ENCODE results near the gene GOLGA1.

Gene GOLGA1

GRCh38 chr9:124894741-124895170 lies 46.1 kb downstream of the GOLGA1 start:
- H3K4me1 ChIP-seq (ENCODE audit: control insufficient read depth, insufficient read depth, low read length), result no peaks in the 10 kb centered on the region
- H3K27me3 ChIP-seq (ENCODE audit: control insufficient read depth, insufficient read depth, low read length), result no peaks in the 10 kb centered on the region
- H3K9ac ChIP-seq (ENCODE audit: low read depth, low read length), result no peak overlapping the region
- H3K9me3 ChIP-seq (replicated peaks; ENCODE audit: low read length), result no peaks in the 10 kb centered on the region
- H3K4me2 ChIP-seq (ENCODE audit: low read length), result no peak overlapping the region
- peaks cover 39% of the 10 kb centered on the region for H3K36me3 ChIP-seq (ENCODE audit: insufficient read depth, low read length)
- H3K4me3 ChIP-seq (ENCODE audit: low read length), result no peak overlapping the region

GRCh38 chr9:124894035-124894740 lies 46.7 kb downstream of the GOLGA1 start:
- H3K4me3 ChIP-seq (ENCODE audit: low read length), result no peak overlapping the region
- no peaks in the 10 kb centered on the region for H3K4me1 ChIP-seq (ENCODE audit: control insufficient read depth, insufficient read depth, low read length)
- H3K9me3 ChIP-seq (replicated peaks; ENCODE audit: low read length), result no peaks in the 10 kb centered on the region
- no peak overlapping the region for H3K4me2 ChIP-seq (ENCODE audit: low read length)
- H3K27me3 ChIP-seq (ENCODE audit: control insufficient read depth, insufficient read depth, low read length), result no peaks in the 10 kb centered on the region
- peaks cover 41% of the 10 kb centered on the region for H3K36me3 ChIP-seq (ENCODE audit: insufficient read depth, low read length)
- no peak overlapping the region for H3K9ac ChIP-seq (ENCODE audit: low read depth, low read length)

GRCh38 chr9:124890179-124890578 lies 50.7 kb downstream of the GOLGA1 start:
- Histone ChIP-seq H3K4me3 (ENCODE audit: low read length) (no peak overlapping the region), H3K9ac (ENCODE audit: low read depth, low read length) (no peak overlapping the region), H3K9me3 (replicated peaks; ENCODE audit: low read length) (no peaks in the 10 kb centered on the region), H3K4me2 (ENCODE audit: low read length) (no peak overlapping the region), H3K36me3 (ENCODE audit: insufficient read depth, low read length) (peaks cover 62% of the 10 kb centered on the region), H3K4me1 (ENCODE audit: control insufficient read depth, insufficient read depth, low read length) (no peaks in the 10 kb centered on the region), H3K27me3 (ENCODE audit: control insufficient read depth, insufficient read depth, low read length) (no peaks in the 10 kb centered on the region)

- Histone ChIP-seq H3K9ac (ENCODE audit: low read depth, low read length) (no peak overlapping the region), H3K4me2 (ENCODE audit: low read length) (no peak overlapping the region), H3K4me3 (ENCODE audit: low read length) (no peak overlapping the region), H3K36me3 (ENCODE audit: insufficient read depth, low read length) (peaks cover 58% of the 10 kb centered on the region), H3K27me3 (ENCODE audit: control insufficient read depth, insufficient read depth, low read length) (no peaks in the 10 kb centered on the region), H3K4me1 (ENCODE audit: control insufficient read depth, insufficient read depth, low read length) (no peaks in the 10 kb centered on the region), H3K9me3 (replicated peaks; ENCODE audit: low read length) (no peaks in the 10 kb centered on the region)
Observed at GRCh38 chr9:124889006-124889405, 51.9 kb downstream of the GOLGA1 start.

- no peaks in the 10 kb centered on the region for H3K27me3 ChIP-seq (ENCODE audit: control insufficient read depth, insufficient read depth, low read length)
- no peaks in the 10 kb centered on the region for H3K4me1 ChIP-seq (ENCODE audit: control insufficient read depth, insufficient read depth, low read length)
- H3K4me3 ChIP-seq (ENCODE audit: low read length), result no peak overlapping the region
- H3K9ac ChIP-seq (ENCODE audit: low read depth, low read length), result no peak overlapping the region
- peaks cover 49% of the 10 kb centered on the region for H3K36me3 ChIP-seq (ENCODE audit: insufficient read depth, low read length)
- H3K9me3 ChIP-seq (replicated peaks; ENCODE audit: low read length), result no peaks in the 10 kb centered on the region
- H3K4me2 ChIP-seq (ENCODE audit: low read length), result no peak overlapping the region
Observed at GRCh38 chr9:124887832-124888231, 53.1 kb downstream of the GOLGA1 start.

- Histone ChIP-seq H3K4me2 (ENCODE audit: low read length) (no peak overlapping the region), H3K36me3 (ENCODE audit: insufficient read depth, low read length) (peaks cover 57% of the 10 kb centered on the region), H3K4me3 (ENCODE audit: low read length) (no peak overlapping the region), H3K27me3 (ENCODE audit: control insufficient read depth, insufficient read depth, low read length) (no peaks in the 10 kb centered on the region), H3K9me3 (replicated peaks; ENCODE audit: low read length) (no peaks in the 10 kb centered on the region), H3K9ac (ENCODE audit: low read depth, low read length) (no peak overlapping the region), H3K4me1 (ENCODE audit: control insufficient read depth, insufficient read depth, low read length) (no peaks in the 10 kb centered on the region)
Observed at GRCh38 chr9:124886866-124887492, 53.9 kb downstream of the GOLGA1 start.

- Histone ChIP-seq H3K27me3 (ENCODE audit: control insufficient read depth, insufficient read depth, low read length) (no peaks in the 10 kb centered on the region), H3K4me3 (ENCODE audit: low read length) (no peak overlapping the region), H3K4me2 (ENCODE audit: low read length) (no peak overlapping the region), H3K9ac (ENCODE audit: low read depth, low read length) (no peak overlapping the region), H3K4me1 (ENCODE audit: control insufficient read depth, insufficient read depth, low read length) (no peaks in the 10 kb centered on the region), H3K9me3 (replicated peaks; ENCODE audit: low read length) (no peaks in the 10 kb centered on the region), H3K36me3 (ENCODE audit: insufficient read depth, low read length) (peaks cover 62% of the 10 kb centered on the region)
Observed at GRCh38 chr9:124886461-124886860, 54.4 kb downstream of the GOLGA1 start.

GRCh38 chr9:124885551-124885950 lies 55.3 kb downstream of the GOLGA1 start:
- no peak overlapping the region for H3K9ac ChIP-seq (ENCODE audit: low read depth, low read length)
- no peaks in the 10 kb centered on the region for H3K4me1 ChIP-seq (ENCODE audit: control insufficient read depth, insufficient read depth, low read length)
- H3K27me3 ChIP-seq (ENCODE audit: control insufficient read depth, insufficient read depth, low read length), result no peaks in the 10 kb centered on the region
- H3K36me3 ChIP-seq (ENCODE audit: insufficient read depth, low read length), result peaks cover 62% of the 10 kb centered on the region
- H3K4me2 ChIP-seq (ENCODE audit: low read length), result no peak overlapping the region
- H3K4me3 ChIP-seq (ENCODE audit: low read length), result no peak overlapping the region
- no peaks in the 10 kb centered on the region for H3K9me3 ChIP-seq (replicated peaks; ENCODE audit: low read length)

- H3K4me2 ChIP-seq (ENCODE audit: low read length), result no peak overlapping the region
- peaks cover 63% of the 10 kb centered on the region for H3K36me3 ChIP-seq (ENCODE audit: insufficient read depth, low read length)
- H3K9ac ChIP-seq (ENCODE audit: low read depth, low read length), result no peak overlapping the region
- H3K27me3 ChIP-seq (ENCODE audit: control insufficient read depth, insufficient read depth, low read length), result no peaks in the 10 kb centered on the region
- H3K4me1 ChIP-seq (ENCODE audit: control insufficient read depth, insufficient read depth, low read length), result no peaks in the 10 kb centered on the region
- H3K4me3 ChIP-seq (ENCODE audit: low read length), result no peak overlapping the region
- H3K9me3 ChIP-seq (replicated peaks; ENCODE audit: low read length), result no peaks in the 10 kb centered on the region
Observed at GRCh38 chr9:124884376-124884775, 56.5 kb downstream of the GOLGA1 start.

GRCh38 chr9:124882231-124882630 lies 58.7 kb downstream of the GOLGA1 start:
- no peak overlapping the region for H3K4me2 ChIP-seq (ENCODE audit: low read length)
- H3K27me3 ChIP-seq (ENCODE audit: control insufficient read depth, insufficient read depth, low read length), result no peaks in the 10 kb centered on the region
- H3K9me3 ChIP-seq (replicated peaks; ENCODE audit: low read length), result no peaks in the 10 kb centered on the region
- no peak overlapping the region for H3K4me3 ChIP-seq (ENCODE audit: low read length)
- H3K9ac ChIP-seq (ENCODE audit: low read depth, low read length), result no peak overlapping the region
- peaks cover 71% of the 10 kb centered on the region for H3K36me3 ChIP-seq (ENCODE audit: insufficient read depth, low read length)
- H3K4me1 ChIP-seq (ENCODE audit: control insufficient read depth, insufficient read depth, low read length), result no peaks in the 10 kb centered on the region

- Histone ChIP-seq H3K4me3 (ENCODE audit: low read length) (no peak overlapping the region), H3K4me2 (ENCODE audit: low read length) (no peak overlapping the region), H3K36me3 (ENCODE audit: insufficient read depth, low read length) (peaks cover 71% of the 10 kb centered on the region), H3K27me3 (ENCODE audit: control insufficient read depth, insufficient read depth, low read length) (no peaks in the 10 kb centered on the region), H3K4me1 (ENCODE audit: control insufficient read depth, insufficient read depth, low read length) (no peaks in the 10 kb centered on the region), H3K9me3 (replicated peaks; ENCODE audit: low read length) (no peaks in the 10 kb centered on the region), H3K9ac (ENCODE audit: low read depth, low read length) (no peak overlapping the region)
Observed at GRCh38 chr9:124881138-124881743, 59.6 kb downstream of the GOLGA1 start.
